Measurements from ENCODE around the gene TMEM198.

The TMEM198 gene

DNA sequence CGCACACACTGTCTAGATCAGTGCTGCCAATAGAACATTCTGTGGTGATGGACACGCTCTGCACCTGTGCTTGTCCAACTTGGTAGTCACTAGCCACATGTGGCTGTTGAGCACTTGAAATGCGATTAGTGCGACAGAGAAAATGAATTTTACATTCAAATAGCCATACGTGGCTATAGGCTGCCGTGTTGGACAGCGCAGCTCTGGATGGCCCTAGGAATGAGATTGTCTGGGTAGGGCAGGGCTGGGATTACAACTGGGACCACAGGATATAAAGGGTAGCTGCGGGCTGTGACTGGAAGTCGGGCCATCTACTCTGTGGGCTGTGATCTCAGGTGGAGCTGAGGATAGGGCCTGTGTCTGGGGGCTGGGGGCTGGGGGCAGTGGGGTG is 24.3 kb upstream of the TMEM198 start:
- ATAC-seq = no peak
- TF ChIP-seq RARB (CRISPR knock-in tag; IDR thresholded peaks at IDR 0.05) = no peak
- TF ChIP-seq SNAI2 (CRISPR knock-in tag; IDR thresholded peaks at IDR 0.05) = no peak
- no peak for TF ChIP-seq ZNF565 (CRISPR knock-in tag; conservative IDR thresholded peaks at IDR 0.05; ENCODE audit: low read depth)
- TF ChIP-seq, protein P1, sequence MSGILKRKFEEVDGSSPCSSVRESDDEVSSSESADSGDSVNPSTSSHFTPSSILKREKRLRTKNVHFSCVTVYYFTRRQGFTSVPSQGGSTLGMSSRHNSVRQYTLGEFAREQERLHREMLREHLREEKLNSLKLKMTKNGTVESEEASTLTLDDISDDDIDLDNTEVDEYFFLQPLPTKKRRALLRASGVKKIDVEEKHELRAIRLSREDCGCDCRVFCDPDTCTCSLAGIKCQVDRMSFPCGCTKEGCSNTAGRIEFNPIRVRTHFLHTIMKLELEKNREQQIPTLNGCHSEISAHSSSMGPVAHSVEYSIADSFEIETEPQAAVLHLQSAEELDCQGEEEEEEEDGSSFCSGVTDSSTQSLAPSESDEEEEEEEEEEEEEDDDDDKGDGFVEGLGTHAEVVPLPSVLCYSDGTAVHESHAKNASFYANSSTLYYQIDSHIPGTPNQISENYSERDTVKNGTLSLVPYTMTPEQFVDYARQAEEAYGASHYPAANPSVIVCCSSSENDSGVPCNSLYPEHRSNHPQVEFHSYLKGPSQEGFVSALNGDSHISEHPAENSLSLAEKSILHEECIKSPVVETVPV (CRISPR knock-in tag; IDR thresholded peaks at IDR 0.05) = no peak

DNA sequence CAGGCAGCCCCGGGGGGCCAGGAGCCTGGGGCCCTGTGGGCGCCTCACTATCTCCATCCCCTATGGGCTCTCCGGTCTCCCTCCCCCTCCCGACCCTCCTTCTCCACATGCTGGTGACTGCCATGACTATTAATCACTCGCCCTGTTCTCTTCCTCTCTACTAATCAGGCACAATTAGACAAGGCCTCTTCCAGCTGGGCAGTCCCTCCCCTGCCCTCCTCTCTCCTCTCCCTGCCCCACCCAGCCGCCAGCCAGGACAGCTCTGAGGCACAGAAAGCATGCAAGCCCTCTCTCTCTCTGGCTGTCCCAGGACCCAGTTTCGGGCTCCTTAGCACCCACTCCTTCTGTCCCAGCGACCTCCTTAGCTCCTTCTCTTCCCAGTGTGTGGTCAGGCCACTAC is 23.7 kb upstream of the TMEM198 start:
- ATAC-seq = no peak
- TF ChIP-seq ESRRG (CRISPR knock-in tag; IDR thresholded peaks at IDR 0.05) (no peak), BACH2 (CRISPR knock-in tag; IDR thresholded peaks at IDR 0.05; ENCODE audit: borderline replicate concordance) (no peak), ZNF565 (CRISPR knock-in tag; conservative IDR thresholded peaks at IDR 0.05; ENCODE audit: low read depth) (no peak), PPARA (CRISPR knock-in tag; IDR thresholded peaks at IDR 0.05; ENCODE audit: borderline replicate concordance) (no peak), OSR1 (CRISPR knock-in tag; IDR thresholded peaks at IDR 0.05) (no peak), RARB (CRISPR knock-in tag; IDR thresholded peaks at IDR 0.05) (no peak), ARNTL (CRISPR knock-in tag; IDR thresholded peaks at IDR 0.05; ENCODE audit: borderline replicate concordance, low read depth) (no peak), GLIS3 (CRISPR knock-in tag; IDR thresholded peaks at IDR 0.05) (no peak), ZNF70 (CRISPR knock-in tag; IDR thresholded peaks at IDR 0.05) (no peak), TCF4 (CRISPR knock-in tag; IDR thresholded peaks at IDR 0.05; ENCODE audit: borderline replicate concordance) (no peak), CSDC2 (CRISPR knock-in tag; IDR thresholded peaks at IDR 0.05) (no peak), ZFP3 (CRISPR knock-in tag; IDR thresholded peaks at IDR 0.05) (no peak), ZC3H10 (CRISPR knock-in tag; IDR thresholded peaks at IDR 0.05) (no peak), SNAI2 (CRISPR knock-in tag; IDR thresholded peaks at IDR 0.05) (no peak)
- TF ChIP-seq, protein P2, sequence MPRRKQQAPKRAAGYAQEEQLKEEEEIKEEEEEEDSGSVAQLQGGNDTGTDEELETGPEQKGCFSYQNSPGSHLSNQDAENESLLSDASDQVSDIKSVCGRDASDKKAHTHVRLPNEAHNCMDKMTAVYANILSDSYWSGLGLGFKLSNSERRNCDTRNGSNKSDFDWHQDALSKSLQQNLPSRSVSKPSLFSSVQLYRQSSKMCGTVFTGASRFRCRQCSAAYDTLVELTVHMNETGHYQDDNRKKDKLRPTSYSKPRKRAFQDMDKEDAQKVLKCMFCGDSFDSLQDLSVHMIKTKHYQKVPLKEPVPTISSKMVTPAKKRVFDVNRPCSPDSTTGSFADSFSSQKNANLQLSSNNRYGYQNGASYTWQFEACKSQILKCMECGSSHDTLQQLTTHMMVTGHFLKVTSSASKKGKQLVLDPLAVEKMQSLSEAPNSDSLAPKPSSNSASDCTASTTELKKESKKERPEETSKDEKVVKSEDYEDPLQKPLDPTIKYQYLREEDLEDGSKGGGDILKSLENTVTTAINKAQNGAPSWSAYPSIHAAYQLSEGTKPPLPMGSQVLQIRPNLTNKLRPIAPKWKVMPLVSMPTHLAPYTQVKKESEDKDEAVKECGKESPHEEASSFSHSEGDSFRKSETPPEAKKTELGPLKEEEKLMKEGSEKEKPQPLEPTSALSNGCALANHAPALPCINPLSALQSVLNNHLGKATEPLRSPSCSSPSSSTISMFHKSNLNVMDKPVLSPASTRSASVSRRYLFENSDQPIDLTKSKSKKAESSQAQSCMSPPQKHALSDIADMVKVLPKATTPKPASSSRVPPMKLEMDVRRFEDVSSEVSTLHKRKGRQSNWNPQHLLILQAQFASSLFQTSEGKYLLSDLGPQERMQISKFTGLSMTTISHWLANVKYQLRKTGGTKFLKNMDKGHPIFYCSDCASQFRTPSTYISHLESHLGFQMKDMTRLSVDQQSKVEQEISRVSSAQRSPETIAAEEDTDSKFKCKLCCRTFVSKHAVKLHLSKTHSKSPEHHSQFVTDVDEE (CRISPR knock-in tag; IDR thresholded peaks at IDR 0.05) = no peak

- no peak for TF ChIP-seq TOX (CRISPR knock-in tag; IDR thresholded peaks at IDR 0.05; ENCODE audit: borderline replicate concordance)
- TF ChIP-seq, protein P1 (CRISPR knock-in tag; IDR thresholded peaks at IDR 0.05) = no peak
- 0 out of 2 replicates have a peak, but pooled peaks have one; percentile 37 for TF ChIP-seq PATZ1 (CRISPR knock-in tag; IDR thresholded peaks at IDR 0.05; ENCODE audit: borderline replicate concordance)
- peak; percentile 90 for ATAC-seq
Observed at GRCh38 chr2:219521066-219521880, 22.6 kb upstream of the TMEM198 start.

DNA sequence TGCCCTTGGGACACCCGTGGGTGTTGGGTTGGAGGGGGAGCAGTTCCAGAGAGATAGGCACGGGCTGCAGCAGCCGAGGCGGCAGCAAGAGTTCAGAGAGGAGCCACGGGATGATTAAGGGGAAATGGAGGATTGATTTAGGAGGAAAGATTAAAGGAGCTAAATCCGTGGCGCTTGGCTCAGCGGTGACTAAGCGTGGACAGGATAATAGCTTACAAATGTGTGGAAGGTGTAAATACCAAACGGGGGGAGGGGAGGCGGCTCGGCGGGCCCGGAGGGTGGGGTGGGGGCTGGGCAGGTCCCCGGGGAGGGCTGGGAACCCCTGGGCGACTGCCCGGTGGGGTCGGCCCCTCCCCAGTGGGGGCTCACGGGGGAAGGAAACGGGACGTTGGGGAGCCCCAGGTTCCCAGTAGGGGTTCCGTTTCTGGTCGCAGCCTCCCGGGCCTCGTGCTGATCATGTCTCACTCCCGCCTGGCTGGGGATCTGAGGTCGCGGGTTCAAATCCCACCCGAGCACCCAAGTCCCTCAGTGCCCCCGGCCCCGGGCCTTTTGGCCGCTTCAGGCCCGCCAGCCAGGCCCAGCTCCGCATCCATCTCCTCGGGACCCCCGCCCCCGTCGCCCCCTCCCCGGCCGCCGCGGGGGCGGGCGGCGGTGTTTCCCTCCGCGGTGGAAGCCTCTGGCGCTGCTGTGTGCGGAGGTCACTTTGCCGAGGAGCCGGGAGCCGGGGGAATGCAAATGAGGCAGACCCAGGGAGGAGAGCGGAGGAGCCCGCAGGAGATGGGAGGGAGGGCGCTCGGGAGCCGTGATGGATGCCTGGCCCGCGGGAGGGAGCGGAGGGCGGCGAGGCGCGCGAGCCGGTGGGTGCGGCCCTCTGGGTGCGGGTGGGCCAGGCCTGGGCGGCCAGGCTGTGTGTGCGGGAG is 21.5 kb upstream of the TMEM198 start:
- no peak for TF ChIP-seq ZC3H10 (CRISPR knock-in tag; IDR thresholded peaks at IDR 0.05)
- TF ChIP-seq PPARA (CRISPR knock-in tag; IDR thresholded peaks at IDR 0.05; ENCODE audit: borderline replicate concordance) = no peak
- no peak for TF ChIP-seq ESRRG (CRISPR knock-in tag; IDR thresholded peaks at IDR 0.05)
- TF ChIP-seq BACH2 (CRISPR knock-in tag; IDR thresholded peaks at IDR 0.05; ENCODE audit: borderline replicate concordance) = no peak
- no peak for TF ChIP-seq CSDC2 (CRISPR knock-in tag; IDR thresholded peaks at IDR 0.05)
- no peak for TF ChIP-seq GLIS3 (CRISPR knock-in tag; IDR thresholded peaks at IDR 0.05)
- no peak for TF ChIP-seq ZNF565 (CRISPR knock-in tag; conservative IDR thresholded peaks at IDR 0.05; ENCODE audit: low read depth)
- no peak for TF ChIP-seq PATZ1 (CRISPR knock-in tag; IDR thresholded peaks at IDR 0.05; ENCODE audit: borderline replicate concordance)
- TF ChIP-seq ISL1 (CRISPR knock-in tag; IDR thresholded peaks at IDR 0.05) = no peak
- ATAC-seq = no peak
